GM21360 (cell line): ENCODE measurements around the gene FOXE1.

Experiments used
- ATAC-seq: cut with Tn5 transposase; IDR thresholded peaks from one replicate; pipeline ENCODE4 v1.9.1; 2021; ENCODE audit warnings: mild to moderate bottlenecking, moderate library complexity; ENCODE audit not compliant: unreplicated experiment

The FOXE1 gene

DNA sequence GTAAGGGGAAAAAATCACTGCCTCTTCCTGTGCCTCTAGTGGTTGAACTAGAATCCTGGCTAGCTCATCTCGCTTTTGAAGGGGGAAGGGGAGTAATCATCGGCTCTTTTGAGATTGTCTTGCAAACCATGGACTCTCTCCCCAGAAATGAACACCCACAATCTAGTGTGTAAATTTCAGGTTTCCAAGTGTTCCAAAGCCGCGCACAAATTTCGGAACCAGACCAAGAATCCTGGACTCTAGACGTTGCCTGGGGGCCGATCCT is 4.9 kb upstream of the FOXE1 start:
- no peak for ATAC-seq

DNA sequence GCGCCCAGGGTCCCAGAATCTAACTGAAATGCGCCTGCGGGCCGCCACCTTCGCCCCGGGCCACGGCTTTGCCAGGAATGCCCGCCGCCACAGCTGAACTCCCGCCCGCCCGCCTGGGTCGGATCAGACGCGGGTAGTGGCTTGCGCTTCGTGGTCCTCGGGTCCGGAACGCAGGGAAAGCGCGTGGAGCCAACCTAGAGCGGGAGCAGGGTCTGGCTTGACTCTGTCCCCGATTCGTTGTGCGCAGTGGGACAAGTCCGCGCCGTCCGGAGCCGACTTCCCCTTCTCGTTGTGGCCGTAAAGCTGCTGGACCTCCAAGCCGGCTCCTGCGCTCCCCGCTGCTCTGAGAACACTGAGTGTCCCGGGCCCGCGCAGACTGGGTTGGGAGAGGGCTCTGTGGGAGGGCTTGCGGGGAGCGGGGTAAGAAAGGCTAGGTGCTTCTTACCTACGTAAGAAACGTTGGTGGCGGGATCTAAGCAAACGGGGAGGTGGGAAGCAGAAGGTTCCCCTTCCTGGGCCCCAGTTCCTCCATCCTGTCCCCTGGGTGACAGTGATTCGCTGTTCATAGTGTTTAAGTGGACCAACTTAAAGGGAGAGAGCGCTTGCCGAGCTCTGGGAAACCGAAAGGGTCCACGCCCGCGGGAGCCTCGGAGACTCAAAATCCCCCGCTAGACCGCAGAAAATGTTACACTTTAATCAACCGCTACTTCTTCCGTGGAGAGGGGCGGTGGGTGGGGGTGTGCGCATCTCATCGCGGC is 4.4 kb upstream of the FOXE1 start:
- no peak for ATAC-seq

DNA sequence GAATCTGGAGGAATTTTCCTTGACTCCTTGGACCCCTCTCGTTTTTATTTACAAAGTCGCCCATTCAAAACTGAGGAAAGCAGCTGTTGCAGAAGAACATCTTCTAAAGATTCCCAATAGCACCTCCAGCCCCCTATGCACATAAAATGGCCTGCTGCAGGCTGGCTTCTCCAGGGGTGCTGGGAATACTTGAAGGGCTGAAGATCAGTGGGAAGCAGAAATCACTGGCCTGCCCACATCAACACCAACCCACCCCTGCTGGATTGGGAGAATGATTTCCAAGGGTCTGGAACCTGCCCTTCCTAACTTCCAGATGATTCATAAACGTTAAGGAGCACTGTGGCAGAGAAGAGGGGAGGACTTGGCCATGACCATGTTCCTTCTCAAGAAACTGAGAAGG is 3.0 kb upstream of the FOXE1 start:
- ATAC-seq: no peak

DNA sequence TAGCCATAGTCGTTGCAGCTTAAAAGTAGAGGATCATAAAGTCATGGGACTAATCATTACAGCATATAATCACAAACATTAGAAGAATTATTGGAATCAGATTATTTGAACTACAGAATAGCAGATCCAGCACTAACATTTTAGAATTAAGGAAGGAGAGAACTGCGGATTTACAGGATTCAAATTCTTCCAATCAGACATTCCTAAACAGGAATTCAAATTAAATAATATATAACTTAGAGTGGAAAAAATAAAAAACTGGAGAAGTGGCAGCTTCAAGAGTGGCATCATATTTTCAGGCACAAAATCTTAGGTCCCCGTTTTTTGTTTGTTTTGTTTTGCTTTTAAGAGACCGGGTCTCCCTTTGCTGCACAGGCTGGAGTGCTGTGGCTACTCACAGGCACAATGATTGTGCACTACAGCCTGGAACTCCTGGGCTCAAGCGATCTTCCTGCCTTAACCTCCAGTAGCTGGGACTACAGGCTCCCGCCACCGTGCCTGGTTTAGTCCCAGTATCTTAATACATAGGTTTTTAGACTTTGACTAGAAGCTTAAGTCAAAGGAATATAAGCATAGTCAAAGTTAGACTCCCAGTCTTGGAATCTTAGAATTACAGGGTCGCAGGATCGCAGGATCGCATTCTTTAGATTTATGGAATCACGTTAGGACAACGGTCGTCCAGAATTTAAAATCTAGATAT is 2.1 kb upstream of the FOXE1 start:
- no peak for ATAC-seq

DNA sequence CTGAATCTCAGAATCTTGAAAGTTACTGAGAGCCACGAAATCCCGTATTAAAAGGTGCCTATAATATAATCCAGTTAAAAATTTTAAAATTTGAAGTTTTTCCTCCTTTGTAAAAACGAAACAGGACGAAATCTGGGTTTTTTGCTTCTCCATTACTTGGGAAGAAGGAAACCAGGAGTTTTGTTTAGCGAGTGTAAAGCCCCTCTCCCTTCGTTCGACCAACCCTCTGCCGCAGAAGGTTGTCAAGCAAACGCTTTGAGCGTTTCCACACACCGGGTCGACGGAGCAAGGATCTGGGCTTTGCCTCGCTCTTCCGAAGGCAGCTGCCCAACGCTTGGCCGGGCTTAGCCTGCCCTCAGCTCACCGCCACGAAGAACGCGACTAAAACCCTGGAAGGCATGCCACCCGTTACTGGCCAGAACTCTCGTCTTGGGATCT is 1.6 kb upstream of the FOXE1 start:
- ATAC-seq: no peak

DNA sequence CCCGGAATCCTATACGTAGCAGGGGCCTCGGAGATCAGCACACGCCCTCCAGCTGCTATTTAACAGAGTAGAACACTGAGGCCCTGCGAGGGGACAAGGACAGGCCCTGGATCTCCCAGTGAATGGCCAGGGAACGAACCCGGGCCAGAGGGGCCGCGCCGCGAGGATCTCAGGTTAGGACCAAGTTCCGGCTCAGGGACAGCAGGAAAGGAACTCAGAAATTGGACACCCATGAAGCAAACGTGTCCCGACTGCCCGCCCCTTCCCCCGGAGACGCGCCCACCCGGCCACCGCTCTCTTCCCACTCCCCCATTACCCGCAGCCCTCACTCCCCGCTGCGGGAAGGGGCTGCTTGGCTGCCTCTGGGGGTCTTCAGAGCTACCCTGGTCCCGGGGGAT is 1.0 kb upstream of the FOXE1 start:
- ATAC-seq: no peak

DNA sequence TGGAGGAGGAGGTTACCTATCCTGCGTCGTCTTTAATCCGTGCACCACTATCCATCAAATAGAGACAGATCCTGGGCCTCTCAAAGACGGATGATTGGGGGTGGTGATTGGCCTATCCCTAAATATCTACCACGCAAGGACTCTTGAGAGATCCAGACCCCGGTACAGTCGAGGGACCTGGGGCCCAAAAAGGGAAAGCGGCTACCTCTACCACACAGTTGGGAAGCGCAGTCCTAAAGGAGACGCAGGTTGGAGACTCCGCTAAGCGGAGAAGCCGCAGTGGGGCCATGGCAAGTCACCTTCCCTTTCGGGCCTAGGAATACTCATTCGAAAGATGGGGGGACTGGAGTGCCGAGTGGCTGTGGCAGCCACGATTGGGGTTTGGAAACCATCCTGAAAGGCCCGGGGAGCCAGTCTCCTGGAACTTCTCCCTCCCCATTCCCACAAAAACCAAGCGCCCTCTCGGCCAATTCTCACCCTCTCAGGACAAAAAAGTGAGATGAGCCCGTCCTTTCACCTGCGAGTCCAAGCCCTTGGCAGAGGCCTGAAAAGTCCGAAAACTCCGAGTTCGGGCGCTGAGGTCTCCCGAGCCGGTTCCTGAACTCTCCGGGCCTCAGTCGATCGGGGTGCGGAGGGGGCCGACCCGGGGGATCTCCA is 499 bp upstream of the FOXE1 start:
- ATAC-seq: no peak

DNA sequence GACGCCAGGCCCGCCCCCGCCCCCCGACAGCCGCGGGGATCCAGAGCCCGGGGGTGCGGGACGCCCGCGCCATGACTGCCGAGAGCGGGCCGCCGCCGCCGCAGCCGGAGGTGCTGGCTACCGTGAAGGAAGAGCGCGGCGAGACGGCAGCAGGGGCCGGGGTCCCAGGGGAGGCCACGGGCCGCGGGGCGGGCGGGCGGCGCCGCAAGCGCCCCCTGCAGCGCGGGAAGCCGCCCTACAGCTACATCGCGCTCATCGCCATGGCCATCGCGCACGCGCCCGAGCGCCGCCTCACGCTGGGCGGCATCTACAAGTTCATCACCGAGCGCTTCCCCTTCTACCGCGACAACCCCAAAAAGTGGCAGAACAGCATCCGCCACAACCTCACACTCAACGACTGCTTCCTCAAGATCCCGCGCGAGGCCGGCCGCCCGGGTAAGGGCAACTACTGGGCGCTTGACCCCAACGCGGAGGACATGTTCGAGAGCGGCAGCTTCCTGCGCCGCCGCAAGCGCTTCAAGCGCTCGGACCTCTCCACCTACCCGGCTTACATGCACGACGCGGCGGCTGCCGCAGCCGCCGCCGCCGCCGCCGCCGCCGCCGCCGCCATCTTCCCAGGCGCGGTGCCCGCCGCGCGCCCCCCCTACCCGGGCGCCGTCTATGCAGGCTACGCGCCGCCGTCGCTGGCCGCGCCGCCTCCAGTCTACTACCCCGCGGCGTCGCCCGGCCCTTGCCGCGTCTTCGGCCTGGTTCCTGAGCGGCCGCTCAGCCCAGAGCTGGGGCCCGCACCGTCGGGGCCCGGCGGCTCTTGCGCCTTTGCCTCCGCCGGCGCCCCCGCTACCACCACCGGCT is 1.0 kb downstream of the FOXE1 start:
- ATAC-seq: no peak

DNA sequence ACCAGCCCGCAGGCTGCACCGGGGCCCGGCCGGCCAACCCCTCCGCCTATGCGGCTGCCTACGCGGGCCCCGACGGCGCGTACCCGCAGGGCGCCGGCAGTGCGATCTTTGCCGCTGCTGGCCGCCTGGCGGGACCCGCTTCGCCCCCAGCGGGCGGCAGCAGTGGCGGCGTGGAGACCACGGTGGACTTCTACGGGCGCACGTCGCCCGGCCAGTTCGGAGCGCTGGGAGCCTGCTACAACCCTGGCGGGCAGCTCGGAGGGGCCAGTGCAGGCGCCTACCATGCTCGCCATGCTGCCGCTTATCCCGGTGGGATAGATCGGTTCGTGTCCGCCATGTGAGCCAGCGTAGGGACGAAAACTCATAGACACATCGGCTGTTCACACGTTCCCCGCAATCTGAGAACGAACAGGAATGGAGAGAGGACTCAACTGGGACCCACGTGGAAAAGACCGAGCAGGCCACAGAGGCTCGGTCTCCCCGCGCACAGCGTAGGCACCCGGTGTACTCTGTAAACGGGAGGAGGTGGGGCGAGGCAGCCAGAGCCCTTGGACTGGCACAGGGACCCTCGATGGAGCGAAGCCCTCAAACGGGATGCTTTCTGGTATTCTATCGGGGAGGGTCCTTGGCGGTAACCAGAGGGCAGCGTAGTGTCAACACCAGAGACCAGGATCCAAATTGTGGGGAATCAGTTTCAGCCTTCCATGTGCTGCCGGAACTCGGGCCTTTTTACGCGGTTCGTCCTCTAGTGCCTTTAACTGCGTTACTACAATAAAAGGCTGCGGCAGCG is 1.9 kb downstream of the FOXE1 start:
- ATAC-seq: no peak

DNA sequence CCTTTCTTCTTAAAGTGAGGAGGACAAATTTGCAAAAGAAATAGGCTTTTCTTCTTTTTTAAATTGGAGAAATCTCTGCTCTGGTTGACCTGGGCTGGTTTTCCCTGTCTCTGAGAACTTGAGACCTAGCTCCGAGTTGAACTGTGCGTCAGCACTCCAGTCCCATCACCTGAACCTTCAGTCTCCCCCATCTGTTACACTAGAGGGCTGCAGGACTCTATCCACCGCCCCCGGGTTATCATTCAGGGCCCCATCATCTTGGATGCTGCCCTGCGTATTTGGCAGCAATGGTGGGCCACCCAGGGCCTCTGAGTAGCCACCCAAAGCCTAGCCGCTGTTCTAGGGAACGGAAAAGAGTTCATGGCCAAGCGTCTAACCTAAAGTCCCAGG is 2.5 kb downstream of the FOXE1 start:
- no peak for ATAC-seq

DNA sequence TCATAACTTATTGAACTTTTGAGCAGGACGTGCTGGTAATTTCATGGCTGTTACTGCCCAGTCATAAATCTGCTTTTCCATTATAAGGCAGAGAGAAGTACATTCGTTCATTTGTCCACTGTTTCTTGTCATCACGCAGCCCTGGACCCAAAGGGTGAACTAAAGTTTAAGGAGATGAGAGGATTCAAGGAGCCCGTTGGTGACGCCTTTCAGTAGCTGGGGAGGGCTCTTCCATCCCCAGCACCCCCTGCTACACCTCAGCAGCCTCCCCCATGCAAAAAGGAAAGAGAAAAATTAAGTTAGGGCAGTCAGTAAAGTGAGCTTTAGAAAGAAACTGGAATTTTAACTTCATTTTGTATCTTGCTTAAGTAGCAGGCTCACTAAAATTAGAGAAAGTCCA is 2.9 kb downstream of the FOXE1 start:
- no peak for ATAC-seq

DNA sequence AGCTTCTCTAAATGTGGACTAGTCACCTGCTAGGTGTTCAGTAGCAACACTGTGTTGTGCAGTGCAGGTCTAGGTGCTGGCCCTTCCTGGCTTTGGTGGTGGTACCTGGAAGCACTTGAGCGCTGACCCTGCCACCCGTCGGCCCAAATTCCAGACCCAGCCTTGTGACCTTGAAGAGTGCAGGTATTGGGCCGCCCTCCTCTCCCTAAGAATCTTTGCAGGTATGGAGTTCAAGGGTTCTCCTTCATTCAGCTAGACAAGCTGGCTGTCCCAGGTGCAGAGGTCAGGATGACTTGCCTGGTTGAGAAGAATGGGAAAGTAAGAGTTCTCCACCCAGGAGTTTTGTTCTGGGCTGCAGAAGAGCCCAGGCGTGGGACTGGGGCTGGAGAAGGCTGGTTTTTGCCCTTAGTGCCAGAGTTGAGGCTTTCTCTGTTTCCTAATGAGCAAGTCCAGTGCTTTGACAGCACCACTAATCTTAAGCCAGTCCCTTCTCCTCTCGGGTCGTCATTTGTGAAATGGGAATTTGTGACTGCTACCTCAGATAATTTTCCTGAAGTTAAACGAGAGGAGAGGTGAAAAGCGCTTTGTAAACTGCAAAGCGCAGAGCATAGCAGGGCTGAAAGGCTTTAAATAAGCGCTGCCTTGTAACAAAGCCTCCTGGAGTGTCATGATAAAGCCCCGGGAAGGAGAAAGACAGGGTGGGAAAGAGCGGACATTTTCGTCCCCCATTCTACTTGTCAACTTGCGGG is 4.0 kb downstream of the FOXE1 start:
- no peak for ATAC-seq

DNA sequence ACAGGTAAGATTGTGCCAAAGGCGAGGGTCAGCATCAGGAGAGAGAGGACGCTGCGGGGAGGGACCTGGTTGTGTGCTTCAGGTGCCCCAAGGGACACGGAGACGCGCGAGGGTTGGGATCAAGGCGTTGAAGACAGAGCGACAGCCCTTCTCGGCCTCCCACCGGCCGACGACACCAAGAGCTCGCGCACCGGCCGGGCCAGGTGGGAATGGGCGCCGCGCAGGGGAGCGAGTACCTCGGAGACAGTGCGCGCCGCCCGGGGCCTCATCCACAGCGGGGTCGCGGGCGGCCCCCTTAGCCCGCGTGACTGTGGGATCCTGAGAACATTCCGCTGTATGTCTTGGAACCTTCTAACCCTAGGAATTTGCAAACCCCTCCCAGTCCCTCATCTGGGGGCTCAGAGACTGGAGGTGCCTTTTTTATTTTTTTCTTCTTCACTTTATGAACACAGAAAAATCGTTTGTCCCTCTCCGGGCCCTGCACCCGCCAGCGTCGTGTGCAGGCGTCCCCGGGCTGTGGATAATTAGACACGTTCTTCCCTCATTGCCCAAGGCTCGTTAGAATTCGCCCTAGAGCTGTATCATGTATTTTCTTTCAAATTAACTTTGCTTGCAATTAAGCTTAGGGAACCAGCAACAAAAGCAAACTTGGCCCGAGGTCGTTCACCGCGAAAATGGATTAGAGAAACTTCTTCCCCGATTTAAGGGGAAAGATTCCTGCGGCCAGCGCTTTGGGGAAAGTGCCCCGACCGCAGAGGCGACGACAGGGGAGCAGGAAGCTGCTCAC is 4.8 kb downstream of the FOXE1 start:
- no peak for ATAC-seq

DNA sequence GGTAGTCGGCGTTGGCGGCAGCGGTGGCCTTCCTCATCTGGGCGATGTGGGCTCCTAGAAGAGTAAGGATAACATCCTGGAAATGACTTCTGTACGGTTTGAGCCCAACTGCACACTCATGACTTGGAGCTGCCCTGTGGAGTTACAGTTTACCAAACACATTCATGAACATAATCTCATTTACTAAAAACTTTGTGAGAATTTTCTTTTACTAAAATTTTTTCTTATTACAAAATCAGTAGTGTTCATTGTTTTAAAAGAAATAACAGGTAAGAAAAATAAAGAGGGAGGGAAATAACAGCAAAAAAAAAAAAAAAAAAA is 5.3 kb downstream of the FOXE1 start:
- no peak for ATAC-seq

DNA sequence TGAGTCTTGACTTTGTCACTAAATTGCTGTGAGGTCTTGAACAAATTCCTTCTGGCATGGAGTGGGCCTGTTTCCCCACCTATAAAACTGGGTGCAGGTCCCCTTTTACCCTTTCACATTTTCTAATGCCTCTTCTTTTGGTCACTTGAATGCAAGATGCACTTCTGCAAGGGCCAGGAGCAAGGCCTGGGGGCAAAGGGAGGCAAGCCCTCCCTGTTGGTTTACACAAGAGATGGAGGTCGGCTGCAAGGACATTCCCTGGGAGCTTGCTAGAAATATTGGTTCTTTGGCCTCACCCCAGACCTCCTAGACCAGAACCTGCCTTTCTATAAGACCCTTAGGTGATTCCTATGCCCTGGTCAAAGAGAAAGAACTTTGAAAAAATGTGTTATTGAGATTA is 5.8 kb downstream of the FOXE1 start:
- no peak for ATAC-seq

DNA sequence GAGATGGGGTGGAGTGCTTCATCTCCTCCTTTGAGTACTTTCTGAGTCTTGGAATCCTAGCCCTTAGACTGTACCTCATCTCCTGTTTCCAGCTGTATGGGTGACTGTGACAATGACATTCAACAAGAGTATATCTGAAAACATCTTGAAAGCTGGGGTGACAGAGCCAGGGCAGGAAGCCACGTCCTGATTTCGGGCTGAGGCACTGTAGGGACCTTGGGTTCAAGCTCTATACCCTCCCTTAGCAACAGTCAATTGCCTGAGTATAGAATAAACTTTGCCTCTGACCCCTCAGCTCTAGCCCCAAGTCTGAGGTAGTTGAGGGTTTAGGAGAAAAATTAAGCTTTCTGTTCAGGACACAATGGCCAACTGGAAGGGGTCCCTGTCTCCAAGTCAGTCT is 6.3 kb downstream of the FOXE1 start:
- no peak for ATAC-seq

DNA sequence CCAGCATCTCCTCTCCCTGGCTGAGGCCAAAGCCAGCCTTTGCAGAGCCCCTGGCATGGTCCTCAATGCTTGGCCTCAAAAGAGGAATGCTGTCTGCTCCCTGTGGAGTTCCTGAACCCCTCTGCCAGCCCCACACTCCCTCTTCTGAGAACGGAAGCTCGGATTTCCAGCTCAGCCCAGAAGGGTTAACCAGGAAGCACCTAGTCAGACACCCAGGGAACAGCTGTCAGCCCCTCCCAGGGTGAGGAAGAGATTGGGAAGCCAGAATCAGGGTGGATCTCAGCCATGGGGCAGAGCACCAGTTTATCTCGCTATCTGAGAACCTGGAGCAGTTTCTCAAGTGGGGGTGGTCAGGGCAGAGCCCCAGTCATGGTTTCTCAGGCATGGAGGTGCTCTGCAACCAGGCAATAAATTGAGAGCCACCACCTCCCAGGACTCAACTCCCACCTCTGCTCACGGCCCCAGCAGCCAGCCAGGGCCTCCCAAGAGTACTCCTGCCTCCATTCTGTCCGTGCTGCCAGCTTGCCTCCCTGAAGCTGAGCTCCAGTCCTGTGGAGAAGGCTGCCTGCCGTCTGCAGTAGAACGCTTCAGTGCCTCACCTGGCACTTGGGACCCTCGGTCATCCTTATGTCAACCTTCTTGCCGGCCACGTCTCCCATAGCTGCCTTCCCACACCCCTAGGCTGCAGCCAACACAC is 7.6 kb downstream of the FOXE1 start:
- ATAC-seq: no peak

DNA sequence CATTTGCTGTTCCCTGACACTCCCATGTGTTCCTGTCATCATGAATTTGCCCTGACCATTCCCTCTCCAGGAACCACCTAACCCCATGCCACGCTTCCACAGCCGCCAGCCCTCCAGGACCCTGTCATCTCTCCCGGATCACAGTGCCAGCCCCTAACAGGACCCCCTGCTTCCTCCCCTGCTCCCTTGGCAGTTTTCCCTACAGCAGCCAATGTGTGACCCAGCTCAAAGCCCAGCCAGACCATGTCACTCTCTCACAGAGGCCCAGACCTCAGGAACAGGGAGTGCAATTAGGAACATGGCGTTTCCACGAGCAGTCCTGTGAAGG is 8.1 kb downstream of the FOXE1 start:
- ATAC-seq: no peak

DNA sequence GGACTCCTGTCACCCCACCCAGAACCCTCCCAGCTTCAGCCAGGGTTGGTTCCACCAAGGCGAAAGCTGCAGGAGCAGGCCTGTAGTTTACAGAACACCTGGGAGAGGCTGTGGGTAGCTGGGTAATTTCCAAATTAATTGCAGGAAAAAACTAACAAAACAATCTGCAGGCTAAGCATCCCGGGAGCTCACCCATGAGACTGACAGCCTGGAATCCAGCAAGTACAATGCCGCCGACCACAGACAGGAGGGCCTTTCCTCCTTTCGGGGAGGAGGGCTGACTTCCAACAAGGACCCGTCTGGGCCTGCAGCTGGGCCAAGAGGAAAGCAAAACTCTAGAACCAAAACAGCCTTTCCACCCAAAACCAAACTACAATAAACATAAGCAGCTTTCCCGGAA is 10.3 kb downstream of the FOXE1 start:
- no peak for ATAC-seq
